NB4 (cell line): ENCODE results near the gene HDAC2.
"Not testable (repeated sequence)": the region's sequence is repeated elsewhere in the genome, so short reads cannot be mapped to it uniquely, and the experiment has no call there.

ENCODE experiments used
- MYC ChIP-seq: IDR thresholded peaks from 2 replicates; pipeline ENCODE4 v1.6.1; 2011; ENCODE audit warnings: low read depth, low read length
- TF ChIP-seq, protein P1 (sequence below): IDR thresholded peaks from one replicate; pipeline ENCODE4 v1.5.1; 2012; ENCODE audit warnings: low read depth, low read length

DNA sequence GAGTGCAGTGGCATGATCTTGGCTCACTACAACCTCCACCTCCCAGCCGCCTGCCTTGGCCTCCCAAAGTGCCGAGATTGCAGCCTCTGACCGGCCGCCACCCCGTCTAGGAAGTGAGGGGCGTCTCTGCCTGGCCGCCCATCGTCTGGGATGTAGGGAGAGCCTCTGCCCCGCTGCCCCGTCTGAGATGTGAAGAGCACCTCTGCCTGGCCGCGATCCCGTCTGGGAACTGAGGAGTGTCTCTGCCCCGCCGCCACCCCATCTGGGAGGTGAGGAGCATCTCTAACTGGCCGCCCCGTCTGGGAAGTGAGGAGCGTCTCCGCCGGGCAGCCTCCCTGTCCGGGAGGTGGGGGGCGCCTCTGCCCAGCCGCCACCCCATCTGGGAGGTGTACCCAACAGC, 39.0 kb downstream of the HDAC2 start:
- TF ChIP-seq, protein P1, sequence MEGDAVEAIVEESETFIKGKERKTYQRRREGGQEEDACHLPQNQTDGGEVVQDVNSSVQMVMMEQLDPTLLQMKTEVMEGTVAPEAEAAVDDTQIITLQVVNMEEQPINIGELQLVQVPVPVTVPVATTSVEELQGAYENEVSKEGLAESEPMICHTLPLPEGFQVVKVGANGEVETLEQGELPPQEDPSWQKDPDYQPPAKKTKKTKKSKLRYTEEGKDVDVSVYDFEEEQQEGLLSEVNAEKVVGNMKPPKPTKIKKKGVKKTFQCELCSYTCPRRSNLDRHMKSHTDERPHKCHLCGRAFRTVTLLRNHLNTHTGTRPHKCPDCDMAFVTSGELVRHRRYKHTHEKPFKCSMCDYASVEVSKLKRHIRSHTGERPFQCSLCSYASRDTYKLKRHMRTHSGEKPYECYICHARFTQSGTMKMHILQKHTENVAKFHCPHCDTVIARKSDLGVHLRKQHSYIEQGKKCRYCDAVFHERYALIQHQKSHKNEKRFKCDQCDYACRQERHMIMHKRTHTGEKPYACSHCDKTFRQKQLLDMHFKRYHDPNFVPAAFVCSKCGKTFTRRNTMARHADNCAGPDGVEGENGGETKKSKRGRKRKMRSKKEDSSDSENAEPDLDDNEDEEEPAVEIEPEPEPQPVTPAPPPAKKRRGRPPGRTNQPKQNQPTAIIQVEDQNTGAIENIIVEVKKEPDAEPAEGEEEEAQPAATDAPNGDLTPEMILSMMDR, result not testable (repeated sequence)
- not testable (repeated sequence) for TF ChIP-seq MYC
